ENCODE data around the gene AFF3. TPM values are rescaled to one million over a fixed set of nuclear protein-coding genes. Genes with fewer than 3 reads are reported as not detected.

AFF3 gene
- total and polyA plus RNA-seq, 4 donors: 4.2 to 90.9 (median 14.6) TPM

GRCh38 chr2:99562516-99562915 lies 579.9 kb downstream of the AFF3 start:
- no peak for ATAC-seq (ENCODE audit: insufficient read depth, low FRiP score)
- DNase-seq: no peak
- H3K27ac ChIP-seq (ENCODE audit: low read depth in 1 of 2, low read length in 1 of 2): no peak overlapping the region
- TF ChIP-seq, protein P1, sequence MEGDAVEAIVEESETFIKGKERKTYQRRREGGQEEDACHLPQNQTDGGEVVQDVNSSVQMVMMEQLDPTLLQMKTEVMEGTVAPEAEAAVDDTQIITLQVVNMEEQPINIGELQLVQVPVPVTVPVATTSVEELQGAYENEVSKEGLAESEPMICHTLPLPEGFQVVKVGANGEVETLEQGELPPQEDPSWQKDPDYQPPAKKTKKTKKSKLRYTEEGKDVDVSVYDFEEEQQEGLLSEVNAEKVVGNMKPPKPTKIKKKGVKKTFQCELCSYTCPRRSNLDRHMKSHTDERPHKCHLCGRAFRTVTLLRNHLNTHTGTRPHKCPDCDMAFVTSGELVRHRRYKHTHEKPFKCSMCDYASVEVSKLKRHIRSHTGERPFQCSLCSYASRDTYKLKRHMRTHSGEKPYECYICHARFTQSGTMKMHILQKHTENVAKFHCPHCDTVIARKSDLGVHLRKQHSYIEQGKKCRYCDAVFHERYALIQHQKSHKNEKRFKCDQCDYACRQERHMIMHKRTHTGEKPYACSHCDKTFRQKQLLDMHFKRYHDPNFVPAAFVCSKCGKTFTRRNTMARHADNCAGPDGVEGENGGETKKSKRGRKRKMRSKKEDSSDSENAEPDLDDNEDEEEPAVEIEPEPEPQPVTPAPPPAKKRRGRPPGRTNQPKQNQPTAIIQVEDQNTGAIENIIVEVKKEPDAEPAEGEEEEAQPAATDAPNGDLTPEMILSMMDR (IDR thresholded peaks at IDR 0.05; ENCODE audit: control extremely low read depth, extremely low read depth): no peak
- no peaks in the 10 kb centered on the region for H3K27me3 ChIP-seq (ENCODE audit: control insufficient read depth in 3 of 3, insufficient read depth in 3 of 3, low read length in 2 of 3)
- no peaks in the 10 kb centered on the region for H3K4me1 ChIP-seq (ENCODE audit: control insufficient read depth in 5 of 5, insufficient read depth in 5 of 5, low read length in 5 of 5)
- WGBS, 2 donors: 92 to 96% methylated on average over 2 of the region's 2 CpGs
- H3K9ac ChIP-seq (ENCODE audit: insufficient read depth in 1 of 2, low read length in 2 of 2): no peak overlapping the region
- H3K9me3 ChIP-seq (ENCODE audit: control insufficient read depth in 4 of 4, insufficient read depth in 3 of 4, low read length in 3 of 4): peaks cover 0 to under 1% (median 0%) of the 10 kb centered on the region in 4 donors
- H3K4me3 ChIP-seq: no peak overlapping the region
- H3K36me3 ChIP-seq (ENCODE audit: control insufficient read depth in 4 of 4, insufficient read depth in 4 of 4, low read length in 4 of 4): peaks cover 0 to 21% (median 3%) of the 10 kb centered on the region in 4 donors

GRCh38 chr2:99561804-99562203 lies 580.6 kb downstream of the AFF3 start:
- Histone ChIP-seq H3K9me3 (ENCODE audit: control insufficient read depth in 4 of 4, insufficient read depth in 3 of 4, low read length in 3 of 4) (peaks cover 0 to 1% (median 0%) of the 10 kb centered on the region in 4 donors), H3K4me3 (no peak overlapping the region), H3K36me3 (ENCODE audit: control insufficient read depth in 4 of 4, insufficient read depth in 4 of 4, low read length in 4 of 4) (peaks cover 0 to 16% (median 3%) of the 10 kb centered on the region in 4 donors), H3K4me1 (ENCODE audit: control insufficient read depth in 5 of 5, insufficient read depth in 5 of 5, low read length in 5 of 5) (no peaks in the 10 kb centered on the region), H3K27ac (ENCODE audit: low read depth in 1 of 2, low read length in 1 of 2) (no peak overlapping the region), H3K27me3 (ENCODE audit: control insufficient read depth in 3 of 3, insufficient read depth in 3 of 3, low read length in 2 of 3) (no peaks in the 10 kb centered on the region), H3K9ac (ENCODE audit: insufficient read depth in 1 of 2, low read length in 2 of 2) (no peak overlapping the region)
- ATAC-seq (ENCODE audit: insufficient read depth, low FRiP score): no peak
- no peak for DNase-seq
- TF ChIP-seq, protein P1 (IDR thresholded peaks at IDR 0.05; ENCODE audit: control extremely low read depth, extremely low read depth): no peak
- WGBS, 2 donors: 86 to 87% methylated on average over 3 of the region's 3 CpGs

DNA sequence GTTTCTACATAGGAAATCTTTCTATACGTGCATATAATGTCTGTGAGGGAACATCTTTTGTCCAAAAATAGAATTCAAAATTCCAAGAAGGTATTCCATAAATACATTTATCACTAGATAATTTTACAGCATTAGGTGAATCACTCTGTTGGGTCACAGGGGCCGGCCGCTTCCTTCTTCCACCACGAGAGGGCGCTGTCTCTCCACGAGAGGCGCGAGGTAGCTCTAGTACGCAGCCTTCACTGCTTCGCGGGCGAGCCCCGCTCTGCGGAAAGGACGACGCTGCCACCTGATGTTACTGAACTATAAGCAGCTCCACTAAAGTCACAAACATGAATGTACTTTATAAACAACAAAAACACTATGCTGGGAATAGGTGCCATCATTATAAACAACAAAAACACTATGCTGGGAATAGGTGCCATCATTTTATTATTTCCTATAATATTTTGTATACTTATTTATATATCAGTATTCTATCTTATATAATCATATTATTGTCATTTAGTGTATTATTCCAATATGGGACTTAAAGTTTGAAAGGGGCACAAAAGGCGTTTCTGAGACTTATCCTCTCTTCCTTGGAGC lies 583.2 kb downstream of the AFF3 start:
- Histone ChIP-seq H3K9me3 (ENCODE audit: control insufficient read depth in 4 of 4, insufficient read depth in 3 of 4, low read length in 3 of 4) (peaks cover 0 to 1% (median 0%) of the 10 kb centered on the region in 4 donors), H3K4me1 (ENCODE audit: control insufficient read depth in 5 of 5, insufficient read depth in 5 of 5, low read length in 5 of 5) (no peaks in the 10 kb centered on the region), H3K9ac (ENCODE audit: insufficient read depth in 1 of 2, low read length in 2 of 2) (no peak overlapping the region), H3K27ac (ENCODE audit: low read depth in 1 of 2, low read length in 1 of 2) (no peak overlapping the region), H3K36me3 (ENCODE audit: control insufficient read depth in 4 of 4, insufficient read depth in 4 of 4, low read length in 4 of 4) (peaks cover 0 to 19% (median 8%) of the 10 kb centered on the region in 4 donors), H3K27me3 (ENCODE audit: control insufficient read depth in 3 of 3, insufficient read depth in 3 of 3, low read length in 2 of 3) (no peaks in the 10 kb centered on the region), H3K4me3 (no peak overlapping the region)
- 5 to 7% methylated on average over 17 of the region's 17 CpGs for WGBS, 2 donors
- ATAC-seq (ENCODE audit: insufficient read depth, low FRiP score) (peak; percentile 96), DNase-seq (peak; percentile 80 to 83 (median 80))
- TF ChIP-seq, protein P1 (IDR thresholded peaks at IDR 0.05; ENCODE audit: control extremely low read depth, extremely low read depth): peak; percentile 97

GRCh38 chr2:99555404-99555803 lies 587.0 kb downstream of the AFF3 start:
- Histone ChIP-seq H3K36me3 (ENCODE audit: control insufficient read depth in 4 of 4, insufficient read depth in 4 of 4, low read length in 4 of 4) (peaks cover 0 to 27% (median 19%) of the 10 kb centered on the region in 4 donors), H3K4me1 (ENCODE audit: control insufficient read depth in 5 of 5, insufficient read depth in 5 of 5, low read length in 5 of 5) (no peaks in the 10 kb centered on the region), H3K27ac (ENCODE audit: low read depth in 1 of 2, low read length in 1 of 2) (no peak overlapping the region), H3K27me3 (ENCODE audit: control insufficient read depth in 3 of 3, insufficient read depth in 3 of 3, low read length in 2 of 3) (no peaks in the 10 kb centered on the region), H3K4me3 (no peak overlapping the region), H3K9me3 (ENCODE audit: control insufficient read depth in 4 of 4, insufficient read depth in 3 of 4, low read length in 3 of 4) (peaks cover 0 to 1% (median 0%) of the 10 kb centered on the region in 4 donors), H3K9ac (ENCODE audit: insufficient read depth in 1 of 2, low read length in 2 of 2) (no peak overlapping the region)
- 52 to 79% methylated on average over 2 of the region's 2 CpGs for WGBS, 2 donors
- TF ChIP-seq, protein P1 (IDR thresholded peaks at IDR 0.05; ENCODE audit: control extremely low read depth, extremely low read depth): no peak
- DNase-seq (no peak), ATAC-seq (ENCODE audit: insufficient read depth, low FRiP score) (no peak)

All from lung (tissue), 12 donors.